Measurements from ENCODE around the gene PPAT.

DNA sequence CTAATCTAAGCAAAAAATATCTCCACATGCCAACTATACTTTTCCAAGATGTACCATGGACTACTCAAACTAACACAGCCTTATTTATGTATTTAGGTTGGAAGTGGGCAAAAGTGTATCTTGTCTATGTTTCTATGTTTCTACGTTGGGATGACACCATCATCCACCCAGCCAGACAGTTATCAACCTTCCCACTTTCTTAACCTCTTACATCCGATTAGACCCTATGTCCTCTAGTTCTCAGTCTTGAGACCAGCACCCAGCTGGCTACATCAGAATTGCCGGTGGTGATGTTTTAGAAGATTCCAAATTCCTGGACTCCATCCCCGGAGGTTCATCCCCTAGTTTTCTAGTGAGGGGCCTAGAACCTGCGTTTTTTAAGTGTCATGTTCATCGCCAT, 47.1 kb downstream of the PPAT start:
- TF ChIP-seq, protein P1, sequence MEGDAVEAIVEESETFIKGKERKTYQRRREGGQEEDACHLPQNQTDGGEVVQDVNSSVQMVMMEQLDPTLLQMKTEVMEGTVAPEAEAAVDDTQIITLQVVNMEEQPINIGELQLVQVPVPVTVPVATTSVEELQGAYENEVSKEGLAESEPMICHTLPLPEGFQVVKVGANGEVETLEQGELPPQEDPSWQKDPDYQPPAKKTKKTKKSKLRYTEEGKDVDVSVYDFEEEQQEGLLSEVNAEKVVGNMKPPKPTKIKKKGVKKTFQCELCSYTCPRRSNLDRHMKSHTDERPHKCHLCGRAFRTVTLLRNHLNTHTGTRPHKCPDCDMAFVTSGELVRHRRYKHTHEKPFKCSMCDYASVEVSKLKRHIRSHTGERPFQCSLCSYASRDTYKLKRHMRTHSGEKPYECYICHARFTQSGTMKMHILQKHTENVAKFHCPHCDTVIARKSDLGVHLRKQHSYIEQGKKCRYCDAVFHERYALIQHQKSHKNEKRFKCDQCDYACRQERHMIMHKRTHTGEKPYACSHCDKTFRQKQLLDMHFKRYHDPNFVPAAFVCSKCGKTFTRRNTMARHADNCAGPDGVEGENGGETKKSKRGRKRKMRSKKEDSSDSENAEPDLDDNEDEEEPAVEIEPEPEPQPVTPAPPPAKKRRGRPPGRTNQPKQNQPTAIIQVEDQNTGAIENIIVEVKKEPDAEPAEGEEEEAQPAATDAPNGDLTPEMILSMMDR (IDR thresholded peaks at IDR 0.05), result no peak
- TF ChIP-seq POLR2AphosphoS5 (IDR thresholded peaks at IDR 0.05; ENCODE audit: low read depth, low read length), result no peak
